GM18526 (cell line): Measurements from ENCODE around the gene RAB9A.

ENCODE experiments used
- POLR2A ChIP-seq: IDR thresholded peaks from 3 replicates; pipeline ENCODE4 v1.6.1; 2011; ENCODE audit not compliant: insufficient read length; ENCODE audit errors: extremely low read depth

The RAB9A gene

GRCh38 chrX:13662355-13662791 is 26.6 kb upstream of the RAB9A start:
- no peak for TF ChIP-seq POLR2A

- TF ChIP-seq POLR2A = no peak
These were observed 24.9 kb upstream of the RAB9A start for GRCh38 chrX:13664020-13664419.

GRCh38 chrX:13666836-13667235 is 22.1 kb upstream of the RAB9A start:
- no peak for TF ChIP-seq POLR2A

GRCh38 chrX:13667919-13668318 is 21.0 kb upstream of the RAB9A start:
- no peak for TF ChIP-seq POLR2A

- no peak for TF ChIP-seq POLR2A
These were observed 19.6 kb upstream of the RAB9A start for GRCh38 chrX:13669246-13669737.

- no peak for TF ChIP-seq POLR2A
These were observed 18.7 kb upstream of the RAB9A start for GRCh38 chrX:13670197-13670596.

GRCh38 chrX:13673016-13673415 is 15.9 kb upstream of the RAB9A start:
- no peak for TF ChIP-seq POLR2A

DNA sequence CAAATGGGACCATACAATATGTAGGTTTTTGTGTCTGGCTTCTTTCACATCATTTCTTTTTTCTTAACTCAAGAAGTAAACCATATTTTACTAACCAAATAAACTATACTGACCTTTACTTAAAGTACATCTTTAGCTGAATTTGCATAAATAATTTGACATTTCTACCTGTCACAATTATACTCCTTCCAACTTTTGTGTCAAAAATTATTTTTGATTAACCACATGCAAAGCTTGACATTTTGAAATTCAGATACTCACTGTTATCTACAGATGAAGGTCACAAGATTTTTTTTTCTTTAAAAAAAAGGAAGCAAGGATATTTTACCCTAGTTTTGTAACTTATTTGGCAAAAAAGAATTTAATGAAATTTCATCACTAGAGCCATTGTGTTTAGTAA is 12.0 kb upstream of the RAB9A start:
- TF ChIP-seq POLR2A = no peak

- no peak for TF ChIP-seq POLR2A
These were observed 7.3 kb upstream of the RAB9A start for GRCh38 chrX:13681595-13681994.

DNA sequence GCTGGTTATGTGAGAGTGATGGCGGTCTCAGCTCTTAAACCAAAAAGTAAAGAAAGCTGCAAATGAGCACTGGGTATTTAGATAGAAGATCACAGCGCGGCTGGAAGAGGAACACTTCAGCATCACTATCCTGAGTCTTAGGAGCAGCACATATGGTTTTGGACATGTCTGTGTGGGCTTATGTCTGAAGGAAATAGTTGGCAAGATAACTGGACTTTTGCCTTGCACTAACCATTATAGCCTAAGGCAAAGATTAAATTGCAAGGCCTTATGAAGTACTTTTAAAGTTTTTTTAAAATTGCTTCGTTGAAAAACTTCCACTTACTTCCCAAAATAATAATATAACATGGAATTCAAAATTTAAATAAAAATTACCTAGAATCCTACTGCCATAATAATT is 4.6 kb upstream of the RAB9A start:
- no peak for TF ChIP-seq POLR2A

DNA sequence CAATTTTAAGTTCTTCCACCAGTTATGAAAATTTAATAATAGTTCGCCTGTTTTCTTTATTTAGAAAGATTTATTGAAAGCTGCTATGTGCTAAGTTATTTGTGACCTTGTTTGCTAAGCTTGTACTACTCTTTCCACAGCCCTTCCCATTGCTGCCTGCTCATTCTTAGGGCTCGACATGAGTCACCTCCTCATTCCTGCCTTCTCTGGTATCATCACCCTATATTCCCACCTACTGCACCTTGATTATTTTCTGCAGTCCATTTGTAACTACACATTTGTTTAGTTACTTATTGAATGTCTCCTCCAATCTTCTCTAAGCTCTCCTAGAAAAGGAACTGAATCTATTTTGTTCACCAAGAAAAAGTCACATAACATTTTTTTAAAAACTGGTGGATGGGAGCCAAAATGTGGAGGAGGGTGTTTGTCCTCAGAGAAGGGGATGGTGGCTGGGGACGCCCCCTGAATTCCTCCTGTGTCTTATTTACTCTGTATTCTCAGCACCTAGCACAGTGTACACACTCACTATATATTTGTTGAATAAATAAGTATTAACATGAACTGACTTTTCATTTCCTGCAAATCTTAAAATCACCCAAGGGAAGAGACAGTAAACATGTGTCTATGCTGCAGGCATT is 3.7 kb upstream of the RAB9A start:
- TF ChIP-seq POLR2A = no peak

DNA sequence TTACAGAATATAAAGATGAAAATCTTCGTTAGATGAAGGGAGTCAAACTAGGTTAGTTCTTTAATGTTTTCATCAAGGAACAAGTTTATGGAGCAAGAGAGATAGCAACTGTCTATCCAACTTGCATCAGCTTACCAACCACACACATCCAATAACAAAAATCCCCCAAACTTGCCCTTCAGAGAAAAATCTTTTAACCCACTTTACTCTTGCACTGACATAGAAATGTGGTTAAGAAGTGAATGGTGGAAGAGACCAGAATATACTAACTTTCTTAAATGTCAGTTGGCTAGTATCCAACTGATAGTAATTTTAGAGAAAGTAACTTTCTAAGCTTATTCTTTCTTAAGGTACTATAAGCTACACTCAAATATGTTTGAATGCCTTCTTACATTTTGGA is 1.7 kb upstream of the RAB9A start:
- no peak for TF ChIP-seq POLR2A

- TF ChIP-seq POLR2A = no peak
These were observed 457 bp upstream of the RAB9A start for GRCh38 chrX:13688384-13688957.

DNA sequence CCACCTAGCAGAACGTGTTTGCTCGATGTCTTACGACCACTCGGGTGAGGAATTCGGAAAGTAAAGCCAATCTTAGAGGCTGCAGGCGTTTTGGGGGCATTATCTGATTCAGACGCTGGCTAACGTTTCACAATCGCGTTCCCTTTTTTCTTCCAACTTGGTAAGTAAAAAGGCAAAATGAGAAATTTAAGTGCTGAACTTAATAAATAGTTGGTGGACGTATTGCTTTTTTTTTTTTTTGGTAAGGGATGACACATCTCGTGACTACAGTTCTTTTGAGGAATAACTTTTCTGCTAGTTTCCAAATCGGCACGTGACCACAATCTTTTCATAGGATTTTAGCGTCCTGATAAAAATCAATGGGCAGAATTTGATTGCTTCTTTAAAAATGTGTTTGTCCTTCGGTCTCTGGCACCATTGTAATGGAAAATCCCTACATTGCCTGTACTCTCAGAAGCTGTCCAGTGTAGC is 848 bp downstream of the RAB9A start:
- no peak for TF ChIP-seq POLR2A

DNA sequence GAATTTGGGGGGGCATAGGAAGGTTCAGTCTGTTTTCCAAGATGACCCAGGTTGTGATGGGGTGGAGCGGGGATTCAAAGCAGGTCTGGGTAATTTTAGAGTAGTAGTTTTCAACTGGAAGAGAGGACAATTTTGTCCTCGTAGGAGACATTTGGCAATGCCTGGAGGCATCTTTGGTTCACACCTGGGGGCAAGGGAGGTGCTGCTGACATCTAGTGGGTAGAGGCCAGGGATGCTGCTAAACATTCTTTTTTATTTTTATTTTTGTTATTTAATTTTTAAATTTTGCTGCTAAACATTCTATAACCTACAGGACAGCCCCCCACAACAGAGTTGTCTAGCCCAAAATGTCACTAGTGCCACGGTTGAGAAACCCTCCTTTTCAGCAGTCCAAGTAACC is 1.9 kb downstream of the RAB9A start:
- no peak for TF ChIP-seq POLR2A

DNA sequence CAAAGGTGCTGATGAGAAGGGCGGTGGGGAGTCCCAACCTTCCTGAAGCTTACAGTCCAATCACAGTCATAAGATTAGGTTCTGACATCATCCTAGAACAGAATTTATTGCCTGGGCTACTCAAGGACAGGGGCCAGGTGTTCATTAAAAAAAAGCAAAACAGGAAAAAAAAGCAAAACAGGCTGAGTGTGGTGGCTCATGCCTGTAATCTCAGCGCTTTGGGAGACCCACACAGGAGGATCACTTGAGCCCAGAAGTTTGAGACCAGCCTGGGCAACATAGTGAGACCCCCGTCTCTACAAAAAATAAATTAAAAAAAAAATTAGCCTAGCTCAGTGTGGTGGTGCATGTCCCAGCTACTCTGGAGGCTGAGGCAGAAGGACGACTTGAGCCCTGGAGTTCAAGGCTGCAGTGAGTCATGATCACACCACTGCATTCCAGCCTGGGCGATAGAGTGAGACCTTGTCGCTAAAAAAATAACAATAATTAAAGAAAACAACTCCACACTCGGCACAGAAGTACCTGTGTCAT is 3.0 kb downstream of the RAB9A start:
- TF ChIP-seq POLR2A = no peak
